ENCODE measurements around the gene BST2. TPM values are rescaled to one million over a fixed set of nuclear protein-coding genes. Genes with fewer than 3 reads are reported as not detected.
A peak's percentile ranks its signal among the peaks of the same experiment; 100 is the strongest.
"Not testable (repeated sequence)": the region's sequence is repeated elsewhere in the genome, so short reads cannot be mapped to it uniquely, and the experiment has no call there.

Gene BST2
- total RNA-seq, 2 experiments from 2014 or later: 222 to 230 TPM

DNA sequence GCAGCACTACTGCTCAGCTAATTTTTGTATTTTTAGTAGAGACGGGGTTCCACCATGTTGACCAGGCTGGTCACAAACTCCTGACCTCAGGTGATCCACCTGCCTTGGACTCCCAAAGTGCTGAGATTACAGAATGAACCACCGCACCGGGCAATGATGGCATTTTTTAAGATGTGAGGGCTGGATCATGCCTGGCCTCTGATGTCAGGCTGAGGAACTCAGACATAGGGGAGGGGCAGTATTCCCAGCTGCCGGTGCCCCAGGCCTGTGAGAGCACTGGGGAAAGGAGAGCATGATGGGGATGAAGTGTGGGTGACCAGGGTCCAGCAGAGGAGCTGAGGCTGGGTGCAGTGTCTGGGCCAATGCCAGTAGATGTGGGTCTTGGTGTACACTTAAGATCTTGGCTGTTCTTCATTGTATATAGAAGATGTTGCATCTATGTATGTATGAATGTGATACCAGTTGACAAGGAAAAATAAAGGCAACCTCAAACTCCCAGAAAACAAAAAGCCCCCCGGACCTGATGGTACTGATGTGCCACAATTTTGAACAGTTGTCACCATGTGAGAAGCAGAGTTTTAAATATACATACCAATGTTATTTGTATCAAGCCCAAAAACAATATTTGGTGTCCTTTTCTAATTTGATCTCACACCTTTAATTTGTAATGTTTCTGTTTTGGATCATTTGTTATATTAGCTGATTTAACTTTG is 24.8 kb downstream of the BST2 start:
- H3K4me3 Mint-ChIP-seq: no peak overlapping the region
- peaks cover 4% of the 10 kb centered on the region for H3K36me3 Mint-ChIP-seq (ENCODE audit: low read depth)
- POLR2A ChIA-PET: no interaction called here
- H3K9me3 Mint-ChIP-seq (ENCODE audit: insufficient read depth): peaks cover 7% of the 10 kb centered on the region
- CTCF ChIA-PET: interaction anchor here (1.1 to 1.4 kb wide), 2 partner anchors 11 to 35 kb away, joined by 3 to 5 read pairs; no protein-coding TSS in a partner anchor
- DNase-seq (no peak), ATAC-seq (no peak)
- no peak overlapping the region for H3K27ac Mint-ChIP-seq
- peaks cover 11% of the 10 kb centered on the region for H3K27me3 Mint-ChIP-seq (ENCODE audit: low read depth)
- peaks cover 16% of the 10 kb centered on the region for H3K4me1 Mint-ChIP-seq (ENCODE audit: low read depth)

- H3K9me3 Mint-ChIP-seq (ENCODE audit: insufficient read depth): peaks cover 7% of the 10 kb centered on the region
- no peak for ATAC-seq
- CTCF ChIA-PET: no interaction called here
Measured at GRCh38 chr19:17379221-17379631, 26.2 kb downstream of the BST2 start.

DNA sequence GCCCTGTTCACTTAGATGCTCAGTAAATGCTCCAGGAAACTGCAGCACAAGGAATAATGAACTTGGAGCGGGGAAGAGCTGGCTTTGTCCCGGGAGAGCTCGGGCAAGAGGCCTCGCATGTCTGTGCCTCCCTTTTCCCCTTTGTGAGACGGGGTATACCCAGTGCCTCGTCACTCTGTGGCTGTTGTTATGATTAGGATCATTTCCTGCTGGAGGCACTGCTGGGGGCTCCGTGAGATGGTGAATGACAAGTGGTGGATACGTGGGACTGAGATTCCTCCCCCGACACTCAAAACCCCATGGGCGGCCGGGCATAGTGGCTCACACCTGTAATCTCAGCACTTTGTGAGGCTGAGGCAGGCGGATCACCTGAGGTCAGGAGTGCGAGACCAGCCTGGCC is 27.2 kb downstream of the BST2 start:
- ATAC-seq (no peak), DNase-seq (no peak)
- Mint-ChIP-seq H3K4me1 (ENCODE audit: low read depth) (peaks cover 11% of the 10 kb centered on the region), H3K27me3 (ENCODE audit: low read depth) (peaks cover 11% of the 10 kb centered on the region), H3K4me3 (no peak overlapping the region), H3K27ac (no peak overlapping the region), H3K36me3 (ENCODE audit: low read depth) (peaks cover 4% of the 10 kb centered on the region), H3K9me3 (ENCODE audit: insufficient read depth) (peaks cover 7% of the 10 kb centered on the region)
- ChIA-PET CTCF (interaction anchor here (2.3 kb wide), 1 partner anchor 7 kb away, joined by 10 read pairs; no protein-coding TSS in a partner anchor), POLR2A (no interaction called here)

More at GRCh38 chr19:17379221-17379631, 26.2 kb downstream of the BST2 start:
- Mint-ChIP-seq H3K36me3 (ENCODE audit: low read depth) (peaks cover 4% of the 10 kb centered on the region), H3K4me1 (ENCODE audit: low read depth) (peaks cover 16% of the 10 kb centered on the region), H3K27me3 (ENCODE audit: low read depth) (peaks cover 11% of the 10 kb centered on the region), H3K4me3 (no peak overlapping the region), H3K27ac (peak overlapping the region; percentile 42)
- POLR2A ChIA-PET: no interaction called here
- no peak for DNase-seq

DNA sequence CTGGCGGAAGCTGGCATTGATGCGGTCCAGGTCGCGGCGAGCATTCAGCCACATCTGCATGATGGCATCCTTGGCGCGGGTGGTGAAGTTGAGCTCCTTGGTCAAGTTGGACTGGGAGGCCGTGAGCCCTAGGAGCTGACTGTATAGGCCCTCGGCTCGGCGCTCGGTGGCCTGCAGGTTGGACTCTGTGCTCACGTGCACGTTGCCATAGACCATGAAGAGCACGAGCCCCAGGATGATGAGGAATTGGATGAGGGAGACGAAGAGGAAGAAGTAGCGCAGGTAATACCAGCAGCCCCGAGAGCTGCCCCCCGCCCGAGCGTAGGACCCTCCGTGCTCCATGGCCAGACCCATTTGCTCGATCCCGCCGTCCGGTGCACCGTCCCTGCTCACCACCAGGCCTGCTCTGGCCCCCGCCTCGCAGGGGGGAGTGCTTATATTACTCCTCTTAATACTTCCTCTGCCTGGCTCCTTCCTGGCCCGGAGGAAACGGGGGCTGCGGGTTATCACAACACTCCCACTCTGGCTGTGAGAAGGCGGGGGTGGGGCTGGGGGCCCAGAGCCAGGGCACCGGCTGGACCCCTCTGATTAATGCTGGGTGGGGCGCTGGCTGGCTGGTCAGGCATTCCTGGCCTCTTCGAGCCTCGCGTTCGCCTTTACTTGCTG is 28.4 kb downstream of the BST2 start, which contains the start of gene PLVAP:
TSS of gene PLVAP (minus strand) at position 408 of the 666 bp plus-strand sequence. CDS start at position 354, 54 bp downstream.
- Mint-ChIP-seq H3K9me3 (ENCODE audit: insufficient read depth) (peaks cover 7% of the 10 kb centered on the region), H3K27me3 (ENCODE audit: low read depth) (peaks cover 11% of the 10 kb centered on the region), H3K4me1 (ENCODE audit: low read depth) (peaks cover 3% of the 10 kb centered on the region), H3K27ac (no peak within 1 kb of the TSS), H3K4me3 (no peak within 1 kb of the TSS), H3K36me3 (ENCODE audit: low read depth) (peaks cover 4% of the 10 kb centered on the region)
- DNase-seq: no peak
- ChIA-PET POLR2A (no interaction called here), CTCF (interaction anchor here (1.2 to 2.3 kb wide), 2 partner anchors 9 to 30 kb away, joined by 4 to 10 read pairs; no protein-coding TSS in a partner anchor)
- no peak for ATAC-seq

DNA sequence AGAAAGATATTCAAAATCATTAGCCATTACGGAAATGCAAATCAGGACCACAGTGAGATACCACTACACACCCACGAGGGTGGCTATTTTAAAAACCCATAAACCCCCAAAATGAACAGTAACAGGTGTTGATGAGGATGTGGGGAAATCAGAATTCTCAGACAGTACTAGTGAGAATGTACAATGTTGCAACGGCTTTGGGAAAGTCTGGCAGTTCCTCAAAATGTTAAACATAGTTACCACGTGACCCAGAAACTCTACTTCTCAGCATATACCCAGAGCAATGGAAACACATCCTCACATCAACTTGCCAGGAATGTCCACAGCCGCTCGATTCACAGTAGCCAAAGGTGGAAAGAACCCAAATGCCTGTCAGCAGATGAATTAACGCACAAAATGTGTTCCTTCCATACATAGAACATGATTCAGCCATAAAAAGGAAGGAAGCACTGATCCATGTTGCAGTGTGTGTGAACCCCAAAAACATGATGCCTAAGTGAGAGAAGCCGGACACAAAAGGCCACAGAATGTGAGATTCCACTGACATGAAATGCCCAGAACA is 35.3 kb downstream of the BST2 start:
- Mint-ChIP-seq H3K4me1 (ENCODE audit: low read depth) (peaks cover 7% of the 10 kb centered on the region), H3K4me3 (no peak overlapping the region), H3K36me3 (ENCODE audit: low read depth) (no peaks in the 10 kb centered on the region), H3K9me3 (ENCODE audit: insufficient read depth) (no peaks in the 10 kb centered on the region), H3K27me3 (ENCODE audit: low read depth) (peaks cover 6% of the 10 kb centered on the region), H3K27ac (no peak overlapping the region)
- ATAC-seq (no peak), DNase-seq (no peak)
- ChIA-PET CTCF (no interaction called here), POLR2A (no interaction called here)

DNA sequence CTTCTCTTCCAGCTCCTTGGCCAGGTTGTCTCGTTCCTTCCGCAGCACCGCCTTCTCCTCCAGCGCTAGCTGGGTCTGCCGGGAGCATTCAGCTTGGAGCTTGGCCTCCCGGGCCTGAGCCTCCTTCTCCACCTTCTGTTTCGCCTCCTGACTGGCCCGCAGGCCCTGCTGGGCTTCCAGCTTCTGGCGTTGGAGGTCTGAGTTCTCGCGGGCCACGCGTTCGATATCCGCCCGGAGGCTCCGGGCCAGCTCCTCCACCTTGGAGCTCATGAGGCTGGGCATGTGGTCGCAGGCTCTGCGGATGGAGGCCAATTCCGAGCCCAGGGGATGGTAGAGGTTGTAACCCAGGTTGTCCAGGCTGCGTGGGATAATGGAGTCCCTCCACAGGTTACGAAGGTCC is 40.1 kb downstream of the BST2 start:
- Mint-ChIP-seq H3K9me3 (ENCODE audit: insufficient read depth) (no peaks in the 10 kb centered on the region), H3K4me1 (ENCODE audit: low read depth) (peaks cover 5% of the 10 kb centered on the region), H3K36me3 (ENCODE audit: low read depth) (no peaks in the 10 kb centered on the region), H3K27ac (no peak overlapping the region), H3K27me3 (ENCODE audit: low read depth) (peaks cover 7% of the 10 kb centered on the region), H3K4me3 (no peak overlapping the region)
- no peak for DNase-seq
- no peak for ATAC-seq
- POLR2A ChIA-PET: no interaction called here
- CTCF ChIA-PET: interaction anchor here (1.9 kb wide), 1 partner anchor 20 kb away, joined by 6 read pairs; no protein-coding TSS in a partner anchor

DNA sequence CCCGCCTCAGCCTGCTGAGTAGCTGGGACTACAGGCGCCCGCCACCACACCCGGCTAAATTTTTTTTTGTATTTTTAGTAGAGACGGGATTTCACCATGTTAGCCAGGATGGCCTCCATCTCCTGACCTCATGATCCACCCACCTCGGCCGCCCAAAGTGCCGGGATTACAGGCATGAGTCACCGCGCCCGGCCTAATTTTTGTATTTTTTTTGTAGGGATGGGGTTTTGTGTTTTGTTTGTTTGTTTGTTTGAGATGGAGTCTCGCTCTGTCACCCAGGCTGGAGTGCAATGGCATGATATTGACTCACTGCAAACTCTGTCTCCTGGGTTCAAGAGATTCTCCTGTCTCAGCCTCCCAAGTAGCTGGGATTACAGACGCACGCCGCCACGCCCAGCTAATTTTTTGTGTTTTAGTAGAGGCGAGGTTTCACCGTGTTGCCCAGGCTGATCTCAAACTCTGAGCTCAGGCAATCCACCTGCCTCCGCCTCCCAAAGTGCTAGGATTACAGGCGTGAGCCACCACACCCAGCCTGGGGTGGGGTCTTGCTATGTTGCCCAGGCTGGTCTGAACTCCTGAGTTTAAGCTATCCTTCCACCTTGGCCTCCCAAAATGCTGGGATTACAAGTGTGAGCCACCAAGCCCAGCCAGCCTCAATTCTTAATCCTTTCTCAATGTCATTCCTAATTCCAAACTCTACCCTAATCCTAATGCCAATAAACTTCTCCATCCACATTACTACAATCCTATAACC is 41.4 kb downstream of the BST2 start:
- H3K36me3 Mint-ChIP-seq (ENCODE audit: low read depth): not testable (repeated sequence)

GRCh38 chr19:17359905-17360800 is 45.3 kb downstream of the BST2 start:
- H3K4me1 Mint-ChIP-seq (ENCODE audit: low read depth): no peaks in the 10 kb centered on the region
- POLR2A ChIA-PET: no interaction called here
- H3K4me3 Mint-ChIP-seq: no peak overlapping the region
- peaks cover 5% of the 10 kb centered on the region for H3K27me3 Mint-ChIP-seq (ENCODE audit: low read depth)
- no peak for DNase-seq
- CTCF ChIA-PET: no interaction called here
- no peaks in the 10 kb centered on the region for H3K9me3 Mint-ChIP-seq (ENCODE audit: insufficient read depth)
- no peak overlapping the region for H3K27ac Mint-ChIP-seq
- ATAC-seq: no peak
- H3K36me3 Mint-ChIP-seq (ENCODE audit: low read depth): no peaks in the 10 kb centered on the region

More for the DNA sequence above, 41.4 kb downstream of the BST2 start:
- H3K9me3 Mint-ChIP-seq (ENCODE audit: insufficient read depth); DNase-seq; H3K27ac Mint-ChIP-seq; ATAC-seq; H3K4me3 Mint-ChIP-seq; H3K4me1 Mint-ChIP-seq (ENCODE audit: low read depth); POLR2A ChIA-PET; H3K27me3 Mint-ChIP-seq (ENCODE audit: low read depth): not testable (repeated sequence)
- CTCF ChIA-PET: interaction anchor here (1.1 kb wide), 1 partner anchor 104 kb away, joined by 3 read pairs; no protein-coding TSS in a partner anchor

- Mint-ChIP-seq H3K27me3 (ENCODE audit: low read depth) (peaks cover 5% of the 10 kb centered on the region), H3K9me3 (ENCODE audit: insufficient read depth) (no peaks in the 10 kb centered on the region), H3K4me1 (ENCODE audit: low read depth) (peaks cover 3% of the 10 kb centered on the region), H3K4me3 (no peak overlapping the region), H3K36me3 (ENCODE audit: low read depth) (no peaks in the 10 kb centered on the region), H3K27ac (no peak overlapping the region)
- CTCF ChIA-PET: interaction anchor here (1.3 kb wide), 1 partner anchor 13 kb away, joined by 3 read pairs; no protein-coding TSS in a partner anchor
- DNase-seq (no peak), ATAC-seq (no peak)
- POLR2A ChIA-PET: no interaction called here
Measured at GRCh38 chr19:17358395-17358794, 47.0 kb downstream of the BST2 start.

DNA sequence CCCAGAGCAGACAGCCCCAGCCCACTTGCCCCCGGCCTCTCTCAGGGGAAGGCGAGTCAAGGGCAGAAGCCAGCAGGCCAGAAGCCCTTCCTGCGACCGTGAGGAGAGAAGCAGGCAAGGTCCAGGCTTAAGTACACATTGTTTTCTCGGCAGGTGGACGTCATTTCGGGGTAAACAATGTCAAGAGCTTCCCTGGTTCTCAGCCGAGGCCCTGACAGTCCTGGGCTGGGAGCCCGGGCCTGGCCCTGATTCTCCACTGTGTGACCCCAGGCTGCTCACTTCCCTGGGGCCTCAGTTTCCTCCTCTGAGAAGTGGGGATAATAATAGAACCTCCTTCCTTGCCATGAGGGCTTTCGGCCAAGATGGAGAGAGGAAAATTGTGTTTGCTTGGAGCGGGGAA is 47.7 kb downstream of the BST2 start:
- Mint-ChIP-seq H3K27ac (no peak overlapping the region), H3K4me3 (no peak overlapping the region), H3K36me3 (ENCODE audit: low read depth) (no peaks in the 10 kb centered on the region), H3K9me3 (ENCODE audit: insufficient read depth) (no peaks in the 10 kb centered on the region), H3K4me1 (ENCODE audit: low read depth) (peaks cover 4% of the 10 kb centered on the region), H3K27me3 (ENCODE audit: low read depth) (peaks cover 4% of the 10 kb centered on the region)
- DNase-seq (no peak), ATAC-seq (no peak)
- ChIA-PET POLR2A (no interaction called here), CTCF (interaction anchor here (1.3 kb wide), 1 partner anchor 12 kb away, joined by 3 read pairs; no protein-coding TSS in a partner anchor)
